Measurements from ENCODE around the gene GOLGA6L10. TPM values are rescaled to one million over a fixed set of nuclear protein-coding genes. Genes with fewer than 3 reads are reported as not detected.
"Not testable (repeated sequence)": the region's sequence is repeated elsewhere in the genome, so short reads cannot be mapped to it uniquely, and the experiment has no call there.

Gene GOLGA6L10
- total RNA-seq, 1 donor from 2014 or later: 4.1 TPM

- DNase-seq: not testable (repeated sequence)
Measured at GRCh38 chr15:82317516-82317915, 31.8 kb downstream of the GOLGA6L10 start.

- no peak for DNase-seq
Measured at GRCh38 chr15:82317091-82317489, 32.2 kb downstream of the GOLGA6L10 start.

GRCh38 chr15:82316247-82317090 is 32.8 kb downstream of the GOLGA6L10 start:
- DNase-seq: not testable (repeated sequence)

DNA sequence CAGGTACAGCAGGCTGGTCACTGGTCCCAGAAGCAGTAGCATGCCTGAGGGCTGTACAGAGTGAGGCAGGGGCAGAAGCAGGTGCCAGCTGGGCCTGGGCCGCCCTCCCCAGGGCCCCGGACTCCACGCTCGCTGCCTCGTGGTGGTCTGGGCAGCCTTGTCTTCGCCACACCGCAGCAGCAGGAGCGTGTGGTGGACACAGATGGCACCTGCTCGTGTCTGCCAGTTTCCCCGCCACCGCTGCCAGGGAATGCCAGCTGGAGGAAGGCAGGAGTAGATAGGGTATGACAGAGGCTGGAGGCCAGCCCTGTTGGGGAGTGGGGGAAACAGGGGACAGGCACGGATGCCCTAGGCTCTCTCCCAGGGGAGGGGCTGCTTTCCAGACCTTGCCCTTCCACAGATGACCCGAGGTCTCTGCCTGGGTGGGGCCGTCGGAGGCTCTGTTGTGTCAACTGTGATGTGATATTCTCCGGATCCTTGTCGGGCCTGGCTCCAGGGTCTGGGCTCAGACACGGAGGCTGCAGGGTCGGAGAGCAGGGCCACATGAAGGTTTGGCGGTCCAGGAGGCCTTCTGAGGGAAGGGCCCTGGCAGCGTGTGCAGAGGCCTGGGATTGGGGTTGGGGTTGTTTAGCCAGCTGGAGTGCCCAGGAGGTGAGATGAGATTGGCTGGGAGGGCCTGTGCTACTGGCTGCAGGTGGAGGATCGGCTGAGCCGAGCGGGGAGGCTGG is 33.6 kb downstream of the GOLGA6L10 start:
- DNase-seq: peak; percentile 58

DNA sequence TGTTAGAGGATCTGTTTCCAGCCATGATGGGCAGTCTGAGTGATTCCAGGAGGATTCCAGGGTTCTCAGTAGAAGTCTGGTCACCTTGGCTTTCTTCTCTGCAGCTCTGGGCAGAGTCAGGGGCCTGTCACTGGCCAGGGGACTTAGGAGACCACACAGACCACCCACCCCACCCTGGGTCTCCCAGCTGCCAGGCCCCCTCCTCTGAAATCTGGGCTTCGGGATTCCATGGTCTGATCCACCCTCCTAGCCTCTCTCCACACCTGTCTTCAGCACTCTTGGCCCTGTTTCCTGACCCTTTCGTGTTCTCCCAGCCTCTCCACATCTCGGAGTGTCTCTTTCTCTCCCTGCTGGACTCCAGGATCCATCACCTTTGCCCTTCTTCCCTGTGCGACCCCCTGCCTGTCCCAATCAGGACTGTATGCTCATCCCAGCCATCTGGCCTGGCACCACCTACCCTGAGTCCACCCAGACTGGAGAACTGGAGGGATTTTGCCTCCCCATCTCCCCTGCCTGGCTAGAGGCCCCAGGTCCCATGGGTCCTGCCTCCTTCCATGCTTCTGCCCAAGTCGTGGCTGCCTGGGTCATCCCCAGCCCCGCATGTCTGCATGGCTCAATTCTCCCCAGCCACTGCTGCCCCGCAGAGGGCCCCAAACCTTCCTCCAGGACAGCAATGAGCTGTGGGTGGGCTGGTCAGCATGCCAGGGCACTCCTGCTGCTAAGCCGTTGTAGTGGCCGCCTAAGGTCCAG is 34.3 kb downstream of the GOLGA6L10 start:
- DNase-seq: no peak

DNA sequence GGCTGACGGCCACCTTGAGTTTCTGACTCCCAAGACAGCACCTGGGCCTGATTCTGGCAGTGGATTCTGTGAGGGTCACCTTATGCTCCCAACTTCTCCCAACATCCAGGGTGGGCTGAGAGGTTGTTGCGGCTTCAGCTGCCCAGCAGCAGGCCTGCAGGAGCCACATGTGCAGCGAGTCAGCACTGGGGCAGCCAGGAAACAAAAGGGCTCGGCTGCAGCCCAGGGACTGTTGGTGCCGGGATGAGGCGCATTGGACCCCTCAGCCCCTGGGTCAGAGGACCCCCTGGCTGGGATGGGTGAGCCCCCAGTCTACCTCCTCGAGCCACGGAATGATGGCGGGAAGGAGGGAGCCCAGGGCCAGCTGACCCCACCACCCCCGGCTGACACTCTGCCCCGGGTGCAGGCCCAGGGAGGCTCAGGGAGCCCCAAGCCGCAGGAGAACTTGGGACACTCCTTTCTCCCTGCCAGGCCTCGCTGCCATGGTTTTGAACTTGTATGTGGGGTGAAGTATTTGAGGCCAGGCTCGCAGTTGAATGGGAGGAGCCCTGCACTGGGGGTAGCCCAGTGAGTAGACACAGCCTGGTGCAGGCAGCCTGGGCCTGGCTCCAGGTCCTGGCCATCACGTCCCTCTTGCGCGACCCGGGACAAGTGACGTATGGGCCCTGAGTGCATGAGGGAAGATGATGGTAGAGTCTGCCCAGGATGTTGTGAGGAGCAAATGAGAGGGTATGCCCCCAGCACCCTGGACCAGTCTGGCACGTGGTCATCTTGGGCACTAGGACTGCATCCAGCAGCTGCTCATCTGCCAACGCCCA is 35.1 kb downstream of the GOLGA6L10 start:
- not testable (repeated sequence) for DNase-seq

- no peak for DNase-seq
Measured at GRCh38 chr15:82313446-82313845, 35.8 kb downstream of the GOLGA6L10 start.

DNA sequence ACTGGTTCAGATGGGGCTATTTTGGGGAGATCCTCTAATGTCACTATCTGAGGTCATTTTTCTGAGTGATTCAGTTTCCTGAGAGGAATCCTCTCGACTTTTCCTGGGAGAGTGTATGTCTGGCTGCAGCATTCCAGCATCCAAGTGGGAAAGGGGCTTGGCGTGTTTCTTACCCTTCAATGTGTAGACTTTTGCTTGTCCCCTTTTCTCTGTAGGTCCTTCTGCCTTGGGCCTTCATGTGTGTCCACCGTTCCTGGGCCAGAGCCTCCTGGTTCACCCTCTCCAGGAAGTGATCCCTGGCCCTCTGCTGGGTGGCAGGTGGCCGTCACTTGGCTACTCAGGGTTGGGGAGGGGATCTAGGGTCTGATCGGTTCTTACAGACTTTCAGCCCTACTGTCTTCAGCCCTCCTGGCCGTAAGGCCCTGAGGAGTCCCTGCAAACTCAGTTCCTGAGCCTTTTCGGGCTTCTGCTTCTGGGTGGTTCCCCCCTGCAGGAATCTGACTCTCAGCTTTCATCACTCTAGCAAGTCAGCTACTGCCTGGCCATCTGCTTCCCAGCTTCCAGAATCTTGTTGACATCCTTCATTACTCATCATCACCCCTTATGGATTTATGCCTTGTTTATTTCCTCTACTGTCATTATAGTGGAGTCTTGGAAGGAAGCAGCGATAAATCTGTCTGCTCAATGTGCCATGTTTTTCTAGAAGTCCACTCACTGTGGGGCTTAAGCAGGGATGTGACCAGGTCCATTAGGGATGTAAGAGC is 36.5 kb downstream of the GOLGA6L10 start:
- no peak for DNase-seq

DNA sequence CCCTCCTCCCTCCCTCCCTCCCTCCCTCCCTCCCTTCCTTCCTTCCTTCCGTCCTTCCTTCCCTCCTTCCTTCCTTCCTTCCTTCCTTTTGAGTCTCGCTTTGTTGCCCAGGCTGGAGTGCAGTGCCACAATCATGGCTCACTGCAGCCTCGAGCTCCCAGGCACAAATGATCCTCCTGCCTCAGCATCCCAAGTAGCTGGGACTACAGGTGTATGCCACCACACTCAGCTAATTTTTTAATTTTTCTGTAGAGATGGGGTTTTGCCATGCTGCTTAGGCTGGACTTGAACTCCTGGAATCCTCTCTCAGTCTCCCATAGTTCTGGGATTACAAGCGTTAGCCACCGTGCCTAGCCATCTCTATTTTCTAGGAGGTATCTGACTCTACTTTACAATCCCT is 38.0 kb downstream of the GOLGA6L10 start:
- DNase-seq: not testable (repeated sequence)

DNA sequence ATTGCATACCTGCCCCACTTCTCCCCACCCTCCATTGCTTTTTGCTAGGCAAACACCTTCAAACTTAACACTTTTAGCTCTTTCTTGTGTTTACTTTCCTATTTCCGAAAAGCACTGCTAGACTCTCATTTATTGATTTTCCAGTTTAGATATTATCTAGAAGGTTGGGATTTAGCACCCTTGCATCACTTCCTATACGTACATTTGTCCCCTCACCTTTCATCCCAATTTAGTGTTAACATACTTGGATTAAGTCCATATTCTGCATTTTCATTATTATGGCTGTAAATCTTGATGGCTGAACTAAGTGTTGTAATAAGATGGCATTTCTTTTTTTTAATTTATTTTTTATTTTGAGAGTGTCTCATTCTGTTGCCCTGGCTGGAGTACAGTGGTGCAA is 39.5 kb downstream of the GOLGA6L10 start:
- no peak for DNase-seq

- no peak for DNase-seq
Measured at GRCh38 chr15:82307714-82308081, 41.6 kb downstream of the GOLGA6L10 start.

GRCh38 chr15:82306791-82307713 is 42.2 kb downstream of the GOLGA6L10 start:
- DNase-seq: no peak

GRCh38 chr15:82305621-82306048 is 43.6 kb downstream of the GOLGA6L10 start:
- no peak for DNase-seq

DNA sequence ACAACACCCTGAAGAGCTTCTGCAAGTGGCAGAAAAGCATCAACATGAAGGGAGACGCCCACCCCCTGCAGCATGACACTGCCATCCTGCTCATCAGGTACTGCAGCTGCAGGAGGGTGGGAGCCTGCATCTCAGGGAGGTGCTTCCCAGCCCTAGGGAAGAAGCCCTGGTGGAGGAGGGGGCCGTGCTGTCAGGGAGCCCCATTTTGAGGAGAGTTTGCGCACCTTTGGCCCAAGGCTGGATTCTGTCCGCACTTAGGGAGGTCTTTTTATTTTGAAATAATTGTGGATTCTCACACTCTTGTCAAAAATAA is 44.5 kb downstream of the GOLGA6L10 start:
- no peak for DNase-seq

DNA sequence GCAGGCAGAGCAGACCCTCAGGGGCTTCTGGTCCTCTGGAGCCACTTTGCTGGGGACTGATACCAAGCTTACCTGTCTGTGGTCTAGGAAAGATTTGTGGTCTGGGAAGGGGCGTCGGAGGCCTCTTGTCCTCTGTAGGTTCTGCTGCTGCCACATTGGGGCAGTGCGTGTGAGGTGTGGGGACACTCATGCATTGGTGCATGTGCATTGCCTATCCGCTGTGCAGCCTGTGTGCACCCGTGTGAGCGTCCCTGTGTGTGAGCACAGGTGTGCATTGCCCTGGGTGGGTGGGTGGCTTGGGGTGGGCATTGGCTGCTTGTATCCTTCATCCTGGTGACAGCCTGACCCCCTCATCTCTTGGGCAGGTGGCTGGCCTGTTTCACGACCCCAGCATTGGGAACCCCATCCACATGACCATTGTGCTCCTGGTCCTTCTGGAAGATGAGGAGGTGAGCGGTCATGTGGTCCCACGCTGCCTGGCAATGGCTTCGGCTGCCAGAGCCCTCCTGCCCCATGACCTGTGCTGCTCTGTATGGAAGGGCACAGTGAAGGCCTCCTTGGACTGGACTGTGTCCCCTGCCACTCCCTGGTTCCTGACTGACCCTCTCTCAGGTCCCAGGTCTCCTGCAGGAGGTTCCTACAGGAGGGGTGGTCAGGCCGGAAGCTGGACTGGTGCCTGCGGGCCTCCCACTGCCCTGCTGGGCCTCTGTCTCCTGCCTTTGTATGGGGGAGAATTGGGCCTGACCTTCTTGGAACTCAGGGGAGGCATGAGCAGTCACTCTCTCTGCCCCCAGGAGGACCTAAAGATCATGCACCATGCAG is 45.1 kb downstream of the GOLGA6L10 start:
- DNase-seq: no peak

DNA sequence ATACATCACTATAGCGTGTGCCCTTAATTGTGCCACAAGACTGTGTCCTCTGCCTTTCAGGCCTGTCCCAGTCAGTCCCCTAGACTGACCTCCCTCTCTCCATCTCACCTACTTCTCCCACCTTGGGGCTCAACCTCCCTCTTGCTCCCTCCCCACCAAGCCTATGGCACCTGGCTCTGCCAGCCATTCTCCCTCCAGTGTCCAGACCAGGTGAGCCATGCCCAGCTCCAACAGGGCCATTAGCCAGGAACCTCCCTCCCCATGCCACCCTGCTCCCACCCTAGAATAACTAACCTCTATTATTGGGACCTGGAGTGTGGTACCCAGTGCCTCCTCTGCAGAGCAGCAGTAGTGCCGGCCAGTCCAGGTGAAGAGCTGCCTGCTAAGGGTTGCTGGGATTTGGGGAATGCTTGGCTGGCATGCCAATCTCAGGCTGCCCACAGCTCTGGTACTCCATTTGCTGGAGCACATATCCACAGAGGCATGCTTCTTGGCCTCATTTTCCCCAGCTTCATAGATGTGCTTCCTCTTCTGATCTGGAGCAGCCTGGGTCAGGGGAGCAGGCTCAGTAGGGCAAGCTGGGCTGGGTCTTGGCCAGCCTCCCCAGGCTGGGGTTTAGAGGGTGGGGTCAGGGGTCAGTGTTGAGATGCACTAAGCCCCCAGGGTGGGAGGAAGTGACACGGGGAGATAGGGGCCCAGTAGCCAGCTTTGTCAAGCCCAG is 47.8 kb downstream of the GOLGA6L10 start:
- no peak for DNase-seq

- no peak for DNase-seq
Measured at GRCh38 chr15:82300883-82301282, 48.4 kb downstream of the GOLGA6L10 start.

DNA sequence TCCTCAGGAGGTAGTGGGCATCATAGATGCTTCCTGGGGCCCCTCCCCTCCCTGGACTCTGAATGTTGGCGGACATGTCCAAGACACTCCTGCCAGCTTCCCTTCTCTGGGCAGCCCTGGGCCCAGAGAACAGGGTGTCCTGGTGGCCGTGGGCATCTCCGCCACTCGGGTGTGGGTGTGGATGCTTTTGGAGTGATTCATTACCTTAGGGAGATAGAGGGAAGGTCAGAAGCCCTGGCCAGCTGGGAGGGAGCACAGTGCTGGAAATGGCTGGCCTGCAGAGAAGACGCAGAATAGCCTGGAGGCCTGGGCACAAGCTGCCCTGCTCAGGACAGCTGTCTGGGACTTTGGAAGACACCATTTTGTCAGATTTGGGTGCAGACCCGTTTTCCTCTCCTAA is 48.9 kb downstream of the GOLGA6L10 start:
- DNase-seq: not testable (repeated sequence)

GRCh38 chr15:82299511-82299914 is 49.8 kb downstream of the GOLGA6L10 start:
- DNase-seq: not testable (repeated sequence)
